Left ventricle myocardium superior (tissue), 1 donor: ENCODE measurements around the gene KIF5B. TPM values are rescaled to one million over a fixed set of nuclear protein-coding genes. Genes with fewer than 3 reads are reported as not detected.
"Not testable (repeated sequence)": the region's sequence is repeated elsewhere in the genome, so short reads cannot be mapped to it uniquely, and the experiment has no call there.

ENCODE experiments used
- ATAC-seq: fragments of 200-7000 bp; cut with Tn5 transposase; one replicate; pipeline ENCODE4 v1.9.1; 2020; ENCODE audit warnings: mild to moderate bottlenecking, moderate library complexity
- DNase-seq: peaks from one replicate; pipeline ENCODE4 v3.0.0-alpha.2; 2020
- intact Hi-C: fragments of 100-400 bp; cut with micrococcal nuclease; formaldehyde crosslinking; loops from one replicate; pipeline ENCODE4 v1.11.0; 2022
- total RNA-seq: library from RNA; stranded (reverse); fragmentation: NEBNext Ultra II Directional; extraction: Animal tissue kit (Norgen Biotek cat#: 25700); gene quantifications from one replicate; pipeline ENCODE4 v1.2.1, GENCODE V29; 2021
- donor health status: DM: no; HTN: yes; CAD: no; lungs with severe emphysema.

KIF5B gene
- total RNA-seq, 1 donor from 2014 or later: 139 TPM

DNA sequence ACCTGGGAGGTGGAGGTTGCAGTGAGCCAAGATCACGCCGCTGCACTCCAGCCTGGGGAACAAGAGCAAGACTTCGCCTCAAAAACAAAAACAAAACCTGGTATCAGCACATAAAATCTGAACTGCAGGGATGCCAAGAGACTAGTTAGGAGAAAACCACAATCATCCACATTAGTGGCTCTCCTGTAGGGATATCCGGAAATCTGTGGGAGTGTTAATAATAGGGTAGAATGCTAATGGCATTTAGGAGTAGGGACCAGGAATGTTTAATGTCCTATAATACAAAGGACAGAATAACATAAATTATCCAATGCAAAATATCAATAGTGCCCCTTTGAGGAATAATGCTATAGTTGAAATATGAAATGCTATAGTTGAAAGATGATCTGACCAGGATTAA is 24.3 kb downstream of the KIF5B start:
- DNase-seq (no peak), ATAC-seq (no peak)
- intact Hi-C loops: no loop called here

DNA sequence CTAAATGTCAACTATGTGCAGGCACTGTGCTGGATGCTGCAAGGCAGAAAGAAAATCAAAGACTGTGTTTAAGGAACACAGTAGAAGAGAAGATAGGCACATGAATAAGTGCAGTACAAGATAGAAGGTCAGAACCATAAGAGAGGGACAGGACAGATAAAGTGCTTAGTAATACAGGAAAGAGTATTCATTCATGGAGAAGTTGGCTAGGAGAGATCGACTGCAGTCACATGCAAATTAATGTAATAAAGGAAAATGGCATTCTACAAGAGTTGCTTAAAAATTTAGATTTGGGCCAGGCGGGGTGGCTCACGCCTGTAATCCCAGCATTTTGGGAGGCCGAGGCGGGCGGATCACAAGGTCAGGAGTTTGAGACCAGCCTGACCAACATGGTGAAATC is 24.8 kb downstream of the KIF5B start:
- no peak for DNase-seq
- intact Hi-C loops: no loop called here
- no peak for ATAC-seq

DNA sequence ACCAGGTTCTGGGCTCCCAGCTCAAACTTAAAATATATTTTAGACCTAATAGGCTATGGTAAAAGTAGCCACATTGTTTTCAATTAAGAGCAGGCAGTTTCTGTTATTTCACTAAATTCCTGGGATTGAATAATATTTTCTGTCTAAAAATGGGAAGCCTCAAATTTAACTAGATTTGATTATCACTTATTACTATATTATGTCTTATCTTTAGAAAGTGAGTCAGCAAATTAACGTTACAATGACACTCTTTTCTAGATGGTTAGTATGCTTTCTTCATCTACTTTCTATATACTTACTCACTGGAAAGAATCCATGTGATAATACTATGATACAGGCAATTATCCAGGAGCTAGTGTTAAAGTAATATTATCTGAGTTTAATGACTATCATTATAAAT is 27.5 kb downstream of the KIF5B start:
- DNase-seq (no peak), ATAC-seq (no peak)
- intact Hi-C loops: no loop called here

DNA sequence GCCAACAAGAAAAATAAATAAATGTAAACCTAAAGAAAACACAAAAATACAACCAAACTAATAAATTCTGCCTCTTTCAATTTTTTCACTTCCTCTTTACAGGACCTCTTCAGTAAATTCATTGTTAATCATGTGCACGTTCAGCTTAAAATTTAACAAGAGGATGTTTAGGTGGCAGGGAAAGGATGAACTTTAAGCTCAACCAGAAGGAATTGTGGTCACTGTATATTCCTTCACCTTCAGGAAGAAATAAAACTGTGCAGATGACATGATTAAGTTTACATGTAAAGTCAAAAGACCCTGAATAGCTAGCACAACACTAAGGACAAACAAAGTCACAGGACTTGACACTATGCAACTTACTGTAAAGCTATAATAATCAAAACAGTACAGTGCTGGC is 33.0 kb downstream of the KIF5B start:
- ATAC-seq (no peak), DNase-seq (no peak)
- intact Hi-C loops: no loop called here

DNA sequence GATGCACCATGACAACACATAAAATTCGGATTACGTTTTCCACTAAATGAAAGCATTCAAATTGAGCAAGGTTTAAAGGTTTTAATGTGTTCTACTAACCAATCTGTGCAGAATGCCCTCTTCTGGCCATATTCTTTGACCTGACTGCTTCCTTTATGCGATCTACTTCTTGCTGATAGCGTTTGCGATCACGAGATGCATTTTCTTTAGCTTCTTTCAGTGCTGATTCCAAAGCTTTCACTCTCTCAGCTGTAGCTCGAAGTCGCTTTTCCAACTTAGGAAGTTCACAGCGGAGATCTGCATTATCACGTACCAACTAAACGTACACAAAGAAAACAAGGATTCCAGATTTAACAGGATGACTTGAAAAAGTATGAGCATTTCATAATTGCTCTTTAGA is 39.2 kb downstream of the KIF5B start:
- intact Hi-C loops: no loop called here
- ATAC-seq: no peak
- DNase-seq: no peak

DNA sequence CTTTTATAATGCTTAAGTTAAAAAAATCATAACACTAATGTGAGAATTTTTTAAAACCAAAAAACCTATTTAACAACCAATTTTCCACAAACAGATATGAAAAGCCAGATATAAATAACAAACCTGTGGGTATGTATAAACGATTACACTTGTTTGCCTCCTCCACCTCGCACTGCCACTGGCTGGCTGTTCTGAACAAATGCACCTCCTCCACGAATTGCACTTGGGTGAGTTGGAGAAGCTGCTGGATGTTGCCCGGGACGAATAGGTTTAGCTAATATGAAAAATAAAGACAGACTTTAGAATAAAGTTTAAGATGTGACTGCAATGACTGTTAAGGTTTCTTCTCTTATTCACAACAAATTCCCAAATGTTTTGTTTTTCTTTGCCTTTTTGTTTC is 40.8 kb downstream of the KIF5B start:
- ATAC-seq: no peak
- intact Hi-C loops: no loop called here

DNA sequence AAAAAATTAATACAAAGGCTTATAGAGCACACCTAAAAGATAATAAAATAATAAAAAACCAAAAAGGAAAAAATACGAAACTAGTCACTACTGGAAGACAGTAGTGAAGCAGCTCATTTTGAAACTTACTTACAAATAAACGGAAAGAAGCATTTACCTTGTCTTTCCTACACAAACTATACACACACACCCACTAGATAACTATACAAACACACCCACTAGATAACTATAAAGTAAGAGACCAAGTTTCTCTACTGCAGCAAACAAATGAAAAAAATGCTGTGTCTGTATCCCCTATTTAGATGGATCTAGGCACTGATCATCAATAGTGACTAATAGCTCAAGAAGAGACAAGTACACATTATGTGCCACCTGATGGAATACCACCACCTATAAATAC is 49.2 kb downstream of the KIF5B start:
- ATAC-seq: no peak
- intact Hi-C loops: no loop called here
- DNase-seq: no peak

More for the DNA sequence above, 40.8 kb downstream of the KIF5B start:
- DNase-seq: no peak

DNA sequence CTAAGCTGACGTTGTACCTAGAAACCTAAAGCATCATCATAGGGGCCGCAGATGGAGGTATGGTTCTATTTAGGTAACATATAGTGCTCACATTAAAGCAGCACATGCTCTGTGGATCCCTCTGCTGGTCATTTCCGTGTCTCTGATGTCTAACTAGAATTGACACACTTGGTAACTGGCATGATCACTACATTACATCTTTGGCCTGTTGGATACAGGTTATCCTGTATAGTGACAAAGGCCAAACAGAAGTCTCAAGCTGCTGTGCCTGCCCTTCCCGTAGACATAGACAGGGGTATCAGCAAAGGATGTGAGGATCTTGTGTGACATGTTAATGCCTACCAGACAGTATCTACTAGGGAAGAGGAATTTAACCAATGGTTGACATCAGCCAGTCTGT is 51.2 kb downstream of the KIF5B start:
- intact Hi-C loops: no loop called here
- DNase-seq: no peak
- ATAC-seq: peak; percentile 54

DNA sequence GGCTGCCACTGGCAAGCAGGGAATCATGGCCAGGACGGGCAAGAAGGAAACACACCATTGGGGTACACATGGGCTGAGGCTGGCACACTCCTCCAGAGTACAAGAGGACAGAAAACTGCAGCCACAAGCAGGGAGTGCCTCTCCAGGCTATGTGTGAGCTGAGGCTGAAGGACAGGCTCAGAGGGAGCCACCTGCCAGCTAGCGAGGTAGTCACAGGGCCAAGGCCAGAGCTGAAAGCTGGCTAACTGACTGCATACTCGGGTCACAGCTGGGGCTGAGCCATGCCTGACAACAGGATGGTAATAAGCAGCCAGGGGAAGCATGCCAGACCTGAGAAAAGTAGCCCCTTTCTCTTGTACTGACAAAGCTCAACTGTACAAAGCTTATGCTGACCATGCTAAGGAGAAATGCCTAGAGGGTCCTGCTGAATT is 52.0 kb downstream of the KIF5B start:
- intact Hi-C loops: no loop called here
- peak; percentile 63 for DNase-seq
- peak; percentile 84 for ATAC-seq

DNA sequence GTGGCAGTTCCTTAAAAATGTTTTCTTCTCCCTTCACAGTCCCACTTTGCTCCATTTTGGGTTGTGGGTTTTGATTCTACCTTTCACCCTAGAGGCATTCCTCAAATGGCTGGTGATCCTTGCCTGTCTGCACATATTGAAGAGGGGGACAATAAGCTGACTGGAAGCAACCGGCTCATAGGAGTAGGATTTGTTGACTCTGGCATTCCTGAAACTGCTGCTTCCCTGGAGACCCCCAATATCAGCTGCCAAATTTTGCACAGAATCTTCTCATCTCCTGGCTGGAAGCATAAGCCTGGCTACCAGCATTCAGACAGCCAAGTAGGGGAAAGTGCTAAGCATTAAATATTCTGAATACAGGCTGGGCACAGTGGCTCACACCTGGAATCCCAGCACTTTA is 53.7 kb downstream of the KIF5B start:
- no peak for DNase-seq
- intact Hi-C loops: no loop called here

DNA sequence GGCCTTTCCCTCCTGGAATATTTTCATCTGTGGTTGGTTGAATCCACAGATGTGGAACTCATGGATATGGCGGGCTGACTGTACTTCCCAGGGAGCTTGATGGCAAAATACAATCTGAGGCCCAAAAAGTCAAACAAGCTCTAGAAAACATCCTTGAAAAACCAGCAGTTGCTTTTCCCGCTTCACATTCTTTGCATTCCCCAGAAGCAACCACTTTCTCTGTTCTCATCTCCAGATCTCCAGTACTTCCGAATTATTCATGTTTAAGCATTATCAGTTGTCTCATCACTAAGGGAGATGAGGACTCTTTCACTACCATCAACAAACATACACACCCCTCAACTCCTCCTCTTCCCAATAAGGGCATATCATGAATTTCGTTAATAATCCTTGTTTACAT is 55.3 kb downstream of the KIF5B start:
- intact Hi-C loops: no loop called here
- ATAC-seq (no peak), DNase-seq (no peak)

More for the DNA sequence above, 53.7 kb downstream of the KIF5B start:
- ATAC-seq: no peak

DNA sequence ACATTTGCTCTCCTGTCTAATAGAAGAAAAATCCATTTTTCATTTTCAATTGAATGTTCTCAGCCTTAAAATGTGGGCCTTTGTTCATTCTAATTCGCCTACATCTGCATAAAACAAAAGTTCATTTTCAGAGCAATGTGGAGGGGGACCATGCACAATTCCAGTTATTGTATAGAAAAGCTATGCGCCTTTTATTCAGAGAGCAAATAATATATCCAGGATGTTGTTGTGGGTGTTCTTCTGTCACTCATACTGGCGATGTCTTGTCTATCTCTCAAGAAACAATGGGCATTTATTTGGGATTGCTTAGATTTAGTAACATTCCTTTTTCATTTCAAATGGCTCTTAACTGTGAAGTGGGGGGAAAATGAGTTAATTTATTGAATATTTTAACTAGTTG is 56.4 kb downstream of the KIF5B start:
- no peak for ATAC-seq
- DNase-seq: no peak
- intact Hi-C loops: no loop called here

DNA sequence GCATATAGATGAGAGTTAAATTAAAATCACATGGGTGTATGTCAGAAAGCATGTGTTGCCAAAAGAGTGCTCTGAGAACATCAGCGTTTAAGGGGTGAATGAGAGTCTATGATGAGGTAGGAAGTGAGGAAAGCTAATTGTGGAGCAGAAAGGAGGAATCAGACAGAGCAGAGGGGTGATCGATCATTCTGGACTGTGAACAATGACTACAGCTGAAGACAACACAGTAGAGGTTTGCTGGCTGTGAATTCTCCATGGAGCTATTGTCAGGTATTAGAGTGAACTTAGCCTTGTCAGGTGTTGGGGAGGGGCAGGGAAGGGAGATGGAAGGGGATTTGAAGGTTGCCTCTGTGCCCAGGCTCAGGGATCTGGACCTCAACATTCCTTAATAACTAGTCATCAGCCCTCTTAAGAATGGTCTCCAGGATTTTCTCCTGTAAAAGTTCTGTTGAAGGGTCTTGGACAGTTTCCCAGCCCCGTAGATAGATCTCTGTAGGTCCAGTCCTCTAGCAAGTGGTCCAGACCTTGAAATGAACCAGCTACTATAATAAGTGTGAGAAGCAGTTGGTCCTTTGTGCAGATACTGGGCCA is 57.1 kb downstream of the KIF5B start:
- ATAC-seq (no peak), DNase-seq (no peak)
- intact Hi-C loops: no loop called here

DNA sequence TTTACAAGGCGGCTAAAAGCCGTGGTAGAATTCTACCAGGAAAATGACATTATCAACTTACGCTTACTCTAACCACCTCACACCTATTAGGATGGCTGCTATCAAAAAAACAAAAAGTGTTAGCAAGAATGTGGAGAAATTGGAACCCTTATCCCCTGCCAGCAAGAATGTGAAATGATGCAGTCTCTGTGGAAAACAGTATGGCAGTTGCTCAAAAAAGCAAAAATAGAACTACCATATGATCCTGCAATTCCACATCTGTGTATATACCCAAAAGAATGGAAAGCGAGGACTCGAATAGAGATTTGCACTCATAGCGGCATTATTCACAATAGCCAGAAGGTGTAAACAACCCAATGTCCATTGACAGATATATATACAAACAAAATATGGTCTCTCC is 61.3 kb downstream of the KIF5B start:
- intact Hi-C loops: no loop called here
- no peak for ATAC-seq
- DNase-seq: no peak

DNA sequence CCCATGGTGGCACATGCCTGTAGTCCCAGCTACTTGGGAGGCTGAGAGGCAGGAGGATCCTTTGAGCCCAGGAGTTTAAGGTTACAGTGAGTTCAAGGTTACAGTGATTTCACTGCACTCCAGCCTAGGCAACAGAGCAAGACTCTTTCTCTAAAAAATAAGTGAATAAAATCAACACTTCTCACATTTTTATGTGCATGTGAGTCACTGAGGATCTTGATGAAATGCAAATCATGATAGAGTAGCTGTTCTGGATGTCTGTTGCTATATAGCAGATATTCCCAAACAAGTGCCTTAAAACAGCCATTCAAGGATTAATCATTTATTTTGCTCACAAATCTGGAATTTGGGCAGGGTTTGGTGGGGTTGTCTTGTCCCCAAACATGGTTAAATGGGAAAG is 65.3 kb downstream of the KIF5B start:
- ATAC-seq: no peak
- no peak for DNase-seq
- intact Hi-C loops: no loop called here

DNA sequence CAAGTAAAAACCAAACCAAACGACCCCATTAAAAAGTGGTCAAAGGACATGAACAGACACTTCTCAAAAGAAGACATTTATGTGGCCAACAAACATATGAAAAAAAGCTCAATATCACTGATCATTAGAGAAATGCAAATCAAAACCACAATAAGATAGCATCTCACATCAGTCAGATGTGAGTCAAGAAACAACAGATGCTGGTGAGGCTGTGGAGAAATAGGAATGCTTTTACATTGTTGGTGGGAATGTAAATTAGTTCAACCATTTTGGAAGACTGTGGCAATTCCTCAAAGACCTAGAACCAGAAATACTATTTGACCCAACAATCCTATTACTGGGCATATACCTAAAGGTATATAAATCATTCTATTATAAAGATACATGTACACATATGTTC is 68.4 kb downstream of the KIF5B start:
- ATAC-seq, intact Hi-C loops, DNase-seq: not testable (repeated sequence)

DNA sequence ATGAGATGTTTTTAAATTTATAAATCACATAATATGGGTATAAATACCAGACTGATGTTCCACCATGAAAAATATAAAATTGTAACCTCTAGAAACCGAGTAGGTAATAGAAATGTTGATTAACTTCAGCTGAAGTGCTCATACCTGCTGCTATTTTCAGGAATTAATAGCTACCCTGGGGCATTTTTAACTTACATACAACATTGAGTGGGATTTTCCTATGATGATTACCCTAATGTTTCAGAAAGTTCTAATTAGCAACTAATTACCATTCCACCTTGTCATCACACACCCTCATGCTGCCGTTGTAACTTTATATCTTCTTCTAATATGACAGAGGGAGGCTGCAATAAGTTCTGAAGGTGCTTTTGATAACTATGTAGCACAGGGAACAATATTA is 74.1 kb downstream of the KIF5B start:
- DNase-seq (no peak), ATAC-seq (no peak)
- intact Hi-C loops: no loop called here

DNA sequence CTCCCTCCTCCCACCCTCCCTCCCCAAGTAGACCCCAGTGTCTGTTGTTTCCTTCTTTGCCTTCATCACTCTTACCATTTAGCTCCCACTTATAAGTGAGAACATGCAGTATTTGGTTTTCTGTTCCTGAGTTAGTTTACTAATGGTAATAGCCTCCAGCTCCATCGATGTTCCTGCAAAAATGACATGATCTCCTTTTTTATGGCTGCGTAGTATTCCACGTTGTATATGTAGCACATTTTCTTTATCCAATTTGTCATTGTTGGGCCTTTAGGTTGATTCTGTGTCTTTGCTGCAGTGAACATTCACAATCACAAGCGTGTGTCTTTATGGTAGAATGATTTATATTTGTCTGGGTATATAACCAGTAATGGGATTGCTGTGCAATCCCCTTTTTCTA is 75.8 kb downstream of the KIF5B start:
- DNase-seq (no peak), ATAC-seq (no peak)
- intact Hi-C loops: no loop called here

DNA sequence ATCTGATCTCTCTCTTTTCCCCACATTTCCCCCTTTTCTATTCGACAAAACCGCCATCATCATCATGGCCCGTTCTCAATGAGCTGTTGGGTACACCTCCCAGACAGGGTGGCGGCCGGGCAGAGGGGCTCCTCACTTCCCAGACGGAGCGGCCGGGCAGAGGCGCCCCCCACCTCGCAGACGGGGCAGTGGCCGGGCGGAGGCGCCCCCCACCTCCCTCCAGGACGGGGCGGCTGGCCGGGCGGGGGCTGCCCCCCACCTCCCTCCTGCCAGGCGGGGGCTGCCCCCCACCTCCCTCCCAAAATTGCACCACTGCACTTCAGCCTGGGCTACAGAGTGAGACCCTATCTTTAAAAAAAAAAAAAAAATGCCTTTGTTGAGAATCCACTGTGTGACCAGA is 77.2 kb downstream of the KIF5B start:
- ATAC-seq: not testable (repeated sequence)

DNA sequence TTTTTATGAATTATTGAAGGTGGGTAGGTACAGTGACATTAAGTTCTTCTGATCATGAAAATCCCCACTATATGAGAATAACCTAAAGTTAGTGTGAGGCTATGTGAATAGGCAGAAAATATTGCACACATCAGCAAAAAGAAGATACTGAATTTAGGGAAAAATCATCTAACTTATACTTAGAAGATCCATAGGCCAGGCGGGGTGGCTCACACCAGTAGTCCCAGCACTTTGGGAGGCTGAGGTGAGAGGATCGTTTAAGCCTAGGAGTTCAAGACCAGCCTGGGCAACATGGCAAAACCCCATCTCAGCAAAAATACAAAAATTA is 78.1 kb downstream of the KIF5B start:
- intact Hi-C loops: no loop called here
- ATAC-seq (no peak), DNase-seq (no peak)

More for the DNA sequence above, 77.2 kb downstream of the KIF5B start:
- DNase-seq, intact Hi-C loops: not testable (repeated sequence)

DNA sequence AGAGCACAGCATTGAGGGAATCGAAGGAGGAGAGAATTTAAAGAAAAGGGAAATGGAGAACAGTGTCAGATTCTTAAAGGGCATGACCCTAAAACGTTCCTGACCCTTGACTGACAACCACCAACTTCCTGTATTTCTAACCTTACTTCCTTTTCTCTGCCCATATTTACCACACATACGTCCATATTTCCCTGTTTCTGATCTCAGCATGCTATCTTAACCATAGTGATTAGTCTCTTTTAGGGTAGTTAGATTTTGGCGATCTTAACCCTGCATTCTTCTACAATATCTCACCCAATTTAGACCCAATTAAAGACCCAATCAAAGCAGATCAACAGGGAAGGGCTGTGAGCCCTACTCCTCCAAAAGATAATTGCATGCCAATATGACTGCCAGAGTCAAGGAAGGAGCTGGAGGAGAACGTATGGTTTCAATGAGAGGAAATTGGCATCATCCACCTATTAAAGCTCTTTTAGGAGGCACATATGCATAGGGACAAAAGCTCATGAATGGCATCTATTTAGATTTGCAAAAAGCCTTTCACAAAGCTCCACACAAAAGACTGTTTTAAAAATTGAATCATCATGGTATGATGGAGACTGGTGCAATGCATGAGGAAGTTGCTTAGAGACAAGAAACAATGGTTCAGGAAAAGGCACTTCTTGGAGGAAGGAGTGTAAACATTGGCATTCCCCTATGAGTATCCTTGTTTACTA is 78.6 kb downstream of the KIF5B start:
- intact Hi-C loops: no loop called here
- ATAC-seq (peak; percentile 58), DNase-seq (no peak)
